ENCODE measurements around the gene MPP1. TPM values are rescaled to one million over a fixed set of nuclear protein-coding genes. Genes with fewer than 3 reads are reported as not detected.

MPP1 gene
- total and polyA plus RNA-seq, 9 of the 15 experiments (the other 6 are each of a cell fraction or from before 2014, with no cell fraction given): 227 to 395 (median 283) TPM

DNA sequence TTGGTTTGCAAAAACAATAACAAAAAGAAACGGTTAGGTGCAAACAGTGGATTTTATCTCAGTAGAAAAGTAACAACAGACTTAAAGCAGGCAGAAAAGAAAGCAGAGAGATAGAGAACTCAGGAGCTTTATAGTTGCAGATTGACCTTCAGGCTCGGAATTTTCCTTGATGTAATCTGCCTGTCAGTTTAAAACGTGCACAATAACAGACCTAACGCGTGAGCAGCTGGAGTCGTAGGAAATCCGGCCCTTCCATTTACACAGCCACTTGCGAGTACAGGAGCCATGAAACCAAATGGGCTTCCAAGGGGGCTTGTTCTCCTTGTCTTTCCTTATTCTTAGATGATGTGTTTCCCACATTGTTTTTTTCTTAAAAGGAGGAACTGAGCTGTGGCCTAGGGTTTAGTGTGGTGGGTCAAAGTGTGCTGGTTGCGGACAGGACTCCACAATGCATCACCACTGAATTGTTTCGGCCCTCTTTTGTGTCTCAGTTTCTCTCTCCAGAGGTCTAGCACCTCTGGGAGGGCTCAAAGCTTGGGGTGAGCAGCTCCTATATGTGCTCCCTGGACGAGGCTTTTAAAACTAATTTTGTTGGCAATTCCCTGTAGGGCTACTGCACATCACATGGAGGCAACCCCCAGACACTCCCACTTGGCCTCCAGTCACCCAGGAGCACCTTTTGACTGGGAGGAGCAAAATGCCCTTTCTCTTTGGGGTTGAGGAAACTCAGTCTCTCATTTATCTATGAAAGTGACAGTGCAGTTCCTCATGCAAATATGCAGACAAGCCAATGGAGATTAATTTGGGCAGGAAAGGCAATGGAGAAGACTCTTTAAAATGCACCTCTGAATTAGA lies 13.9 kb upstream of the MPP1 start (continued):
- TF ChIP-seq MGA (IDR thresholded peaks at IDR 0.05): no peak
- TF ChIP-seq POLR2G (IDR thresholded peaks at IDR 0.05; ENCODE audit: low read depth, low read length): no peak
- no peak for TF ChIP-seq ELK3 (CRISPR knock-in tag; IDR thresholded peaks at IDR 0.05)
- TF ChIP-seq ZBED1 (IDR thresholded peaks at IDR 0.05): no peak
- TF ChIP-seq CTCFL (IDR thresholded peaks at IDR 0.05; ENCODE audit: borderline replicate concordance, insufficient read depth, low read depth, low read length, poor library complexity, severe bottlenecking): no peak
- TF ChIP-seq, protein P1, sequence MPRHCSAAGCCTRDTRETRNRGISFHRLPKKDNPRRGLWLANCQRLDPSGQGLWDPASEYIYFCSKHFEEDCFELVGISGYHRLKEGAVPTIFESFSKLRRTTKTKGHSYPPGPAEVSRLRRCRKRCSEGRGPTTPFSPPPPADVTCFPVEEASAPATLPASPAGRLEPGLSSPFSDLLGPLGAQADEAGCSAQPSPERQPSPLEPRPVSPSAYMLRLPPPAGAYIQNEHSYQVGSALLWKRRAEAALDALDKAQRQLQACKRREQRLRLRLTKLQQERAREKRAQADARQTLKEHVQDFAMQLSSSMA (CRISPR knock-in tag; IDR thresholded peaks at IDR 0.05): no peak
